Measurements from ENCODE around the gene CHCHD6. TPM values are rescaled to one million over a fixed set of nuclear protein-coding genes. Genes with fewer than 3 reads are reported as not detected.

CHCHD6 gene
- total RNA-seq, 1 experiment from 2014 or later: 35.8 TPM

DNA sequence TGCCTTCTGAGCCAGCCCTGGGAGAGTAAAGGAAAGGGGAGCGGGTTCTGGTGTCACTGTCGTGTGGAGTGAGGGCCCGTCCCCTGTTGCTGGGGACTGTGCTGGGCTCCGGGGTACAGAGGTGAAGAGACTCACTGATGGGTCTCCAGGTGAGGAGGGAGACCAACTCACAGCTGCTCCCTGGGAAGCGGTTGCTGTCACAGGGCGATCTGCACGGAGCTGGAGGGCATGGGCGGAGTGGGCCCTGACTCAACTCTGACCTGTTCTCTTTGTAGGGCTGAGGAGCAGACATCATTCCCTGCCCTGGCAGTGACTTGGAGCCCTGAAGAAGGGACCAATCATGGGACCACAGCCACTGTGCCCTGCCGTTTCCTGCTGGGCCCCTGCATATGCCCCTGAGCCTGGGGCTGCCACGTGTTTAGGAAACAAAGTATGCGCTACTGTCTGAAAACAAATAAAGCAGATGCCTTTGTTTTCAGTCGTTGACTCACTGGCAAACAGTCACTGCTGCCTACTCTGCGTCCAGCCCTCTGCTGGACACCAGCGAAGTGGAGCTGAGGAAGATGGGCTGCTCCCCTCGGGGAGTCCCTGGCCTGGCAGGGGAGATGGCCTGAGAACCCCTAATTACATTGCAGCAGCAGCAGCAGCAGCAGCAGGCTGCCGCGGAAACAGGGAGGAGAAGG, 256.0 kb downstream of the CHCHD6 start:
- peak; percentile 78 for DNase-seq (ENCODE audit: low spot score)

DNA sequence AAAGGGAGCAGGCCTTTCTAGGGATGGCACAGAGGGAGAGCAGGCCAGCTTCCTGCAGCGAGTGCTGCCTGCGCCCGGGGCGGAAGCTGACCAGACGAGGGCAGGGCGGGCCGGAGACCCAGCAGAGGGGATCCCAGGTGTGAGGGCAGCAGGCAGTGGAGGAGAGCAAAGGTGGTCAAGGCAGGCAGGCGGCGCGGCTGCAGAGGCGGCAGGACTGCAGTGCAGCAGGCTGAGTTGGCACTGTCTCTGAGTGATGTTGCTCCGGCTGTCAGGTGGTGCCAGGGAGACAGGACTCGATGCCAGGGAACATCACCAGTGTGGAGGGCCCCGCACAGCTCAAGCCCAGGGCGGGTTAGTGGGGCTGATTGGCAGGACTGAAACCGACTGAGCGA, 256.6 kb downstream of the CHCHD6 start:
- DNase-seq (ENCODE audit: low spot score): no peak

GRCh38 chr3:126961191-126961790, 257.3 kb downstream of the CHCHD6 start:
- peak; percentile 90 for DNase-seq (ENCODE audit: low spot score)

GRCh38 chr3:126961791-126962461, 257.9 kb downstream of the CHCHD6 start:
- no peak for DNase-seq (ENCODE audit: low spot score)

- no peak for DNase-seq (ENCODE audit: low spot score)
These were observed 258.7 kb downstream of the CHCHD6 start for GRCh38 chr3:126962756-126963155.

DNA sequence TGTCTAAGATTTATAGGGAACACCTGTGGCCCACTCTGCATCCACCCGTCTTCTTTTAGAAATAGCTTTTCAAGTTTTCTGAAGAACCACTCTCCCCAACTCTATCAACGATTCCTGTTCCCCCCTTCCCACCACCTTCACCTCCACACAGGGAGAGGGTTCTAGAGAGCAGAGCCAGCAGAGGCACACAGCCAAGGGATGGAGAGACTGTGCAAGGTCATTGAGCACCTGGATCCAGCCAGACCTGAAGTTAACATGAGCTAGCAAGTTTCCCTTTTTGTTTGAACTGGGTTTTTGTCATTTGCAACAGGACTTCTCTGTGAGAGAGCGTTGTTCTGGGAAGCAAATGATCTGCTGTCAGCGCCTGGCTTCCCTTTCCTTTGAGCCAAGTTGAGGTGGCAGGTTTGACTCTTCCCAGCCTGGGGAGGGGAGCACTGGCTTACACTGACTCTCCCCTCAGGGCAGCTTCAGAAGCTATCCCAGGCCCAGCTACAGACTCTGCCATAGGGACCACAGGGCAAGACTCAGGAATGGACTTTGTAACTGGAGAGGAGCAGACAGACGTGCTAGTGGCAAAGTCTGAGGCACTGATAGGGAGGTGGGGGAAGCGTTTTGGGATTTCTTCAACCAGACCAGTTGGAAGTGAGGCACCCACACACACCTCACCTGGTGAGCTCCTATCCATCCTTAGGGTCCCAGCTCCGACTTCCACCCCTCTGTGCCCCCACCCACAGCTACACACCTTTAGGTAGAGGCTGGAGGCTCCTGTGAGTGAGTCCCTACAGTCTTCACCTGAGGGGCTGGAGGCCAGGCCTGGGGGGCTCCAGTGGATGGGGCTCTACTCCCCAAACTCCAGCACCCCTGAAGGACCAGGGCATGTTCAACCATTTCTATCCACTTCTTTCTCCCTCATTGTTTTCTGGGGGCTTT, 259.5 kb downstream of the CHCHD6 start:
- no peak for DNase-seq (ENCODE audit: low spot score)

DNA sequence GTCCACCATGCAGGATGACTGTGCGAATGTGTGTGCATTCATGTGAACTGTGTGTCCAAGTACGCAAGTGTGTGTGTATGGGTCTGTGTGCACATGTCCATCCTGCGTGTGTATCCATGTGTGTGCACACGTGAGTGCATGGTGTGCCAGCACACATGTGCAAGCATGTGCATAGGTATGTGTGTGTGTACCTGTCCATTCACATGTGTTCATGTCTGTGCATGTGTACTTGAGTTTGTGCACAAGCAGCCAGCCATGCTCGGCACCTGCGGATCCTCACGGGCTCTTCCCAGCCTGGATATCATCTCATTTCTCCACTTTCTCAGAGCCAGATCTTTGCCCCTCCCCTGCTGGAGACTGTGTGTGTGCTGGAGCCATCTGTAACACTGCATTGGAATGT, 260.2 kb downstream of the CHCHD6 start:
- DNase-seq (ENCODE audit: low spot score): no peak

DNA sequence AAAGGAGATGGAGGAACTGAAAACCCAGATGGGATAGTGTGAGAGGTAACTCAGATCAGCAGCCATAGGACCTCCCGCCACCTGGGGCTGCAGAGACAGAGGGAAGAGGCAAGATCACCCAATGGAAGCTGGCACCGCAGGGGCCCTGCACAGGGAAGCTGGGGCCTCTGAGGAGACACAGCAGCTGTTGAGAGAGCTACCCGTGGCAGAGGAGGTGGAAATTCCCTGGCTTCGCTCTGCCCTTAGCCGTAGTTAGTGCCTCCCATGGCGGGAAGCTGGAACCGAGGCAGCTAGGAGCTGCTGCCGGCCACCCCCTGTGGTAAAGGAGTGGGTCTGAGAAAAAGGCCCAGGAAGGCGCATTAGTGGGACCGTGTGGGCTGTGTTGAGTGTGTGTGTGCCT, 260.9 kb downstream of the CHCHD6 start:
- DNase-seq (ENCODE audit: low spot score): no peak

- DNase-seq (ENCODE audit: low spot score): no peak
These were observed 261.6 kb downstream of the CHCHD6 start for GRCh38 chr3:126965526-126966080.

DNA sequence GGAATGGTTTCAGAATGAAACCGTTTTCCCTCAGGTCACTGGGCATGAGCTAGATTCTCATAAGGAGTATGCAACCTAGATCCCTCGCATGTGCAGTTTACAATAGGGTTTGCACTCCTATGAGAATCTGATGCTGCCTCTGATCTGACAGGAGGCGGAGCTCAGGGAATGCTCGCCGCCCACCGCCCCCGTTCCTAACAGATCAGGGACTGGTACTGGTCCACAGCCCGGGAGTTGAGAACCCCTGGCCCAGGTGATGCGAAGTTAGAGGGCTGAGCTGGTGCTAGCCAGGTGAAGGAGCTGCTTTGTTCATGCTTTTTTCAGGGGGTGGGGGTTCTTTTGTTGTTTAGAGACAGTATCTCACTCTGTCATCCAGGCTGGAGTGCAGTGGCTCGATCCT, 263.3 kb downstream of the CHCHD6 start:
- DNase-seq (ENCODE audit: low spot score): no peak

- no peak for DNase-seq (ENCODE audit: low spot score)
These were observed 264.7 kb downstream of the CHCHD6 start for GRCh38 chr3:126968391-126969390.

DNA sequence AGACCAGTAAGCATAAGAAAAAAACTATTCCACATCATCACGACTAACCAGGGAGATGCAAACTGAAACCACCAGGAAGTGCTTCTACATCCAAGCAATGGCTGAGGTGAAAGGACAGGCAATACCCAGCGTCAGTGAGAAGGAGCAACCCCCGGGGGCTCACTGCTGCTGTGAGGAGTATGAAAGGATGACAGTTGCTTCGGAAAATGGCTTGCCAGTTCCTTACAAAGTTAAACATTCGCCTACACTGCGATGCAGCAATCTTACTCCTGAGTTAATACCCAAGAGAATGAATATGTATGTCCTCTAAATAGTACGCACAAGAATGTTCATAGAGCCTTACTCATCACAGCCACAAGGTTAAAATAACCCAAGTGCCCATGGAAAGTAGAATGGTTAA, 265.5 kb downstream of the CHCHD6 start:
- no peak for DNase-seq (ENCODE audit: low spot score)

DNA sequence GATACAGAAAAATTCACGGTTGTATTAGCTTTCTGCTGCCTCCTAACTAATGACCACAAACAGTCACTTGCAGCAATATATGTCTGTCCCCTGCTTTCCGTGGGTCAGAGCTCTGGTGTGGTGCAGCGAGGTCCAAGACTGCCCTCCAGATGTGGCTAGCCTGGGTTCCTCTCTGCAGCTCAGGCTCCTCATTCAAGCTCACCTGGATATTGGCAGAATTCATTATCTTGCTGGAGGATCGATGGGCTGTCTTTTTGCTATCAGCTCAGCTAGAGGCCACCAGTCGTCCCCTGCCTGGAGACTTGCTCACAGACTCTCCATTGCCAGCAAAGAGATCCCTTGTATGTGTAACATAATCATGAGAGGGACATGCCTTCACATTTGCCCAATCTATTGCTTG, 266.1 kb downstream of the CHCHD6 start:
- no peak for DNase-seq (ENCODE audit: low spot score)

GRCh38 chr3:126970921-126971320, 266.9 kb downstream of the CHCHD6 start:
- no peak for DNase-seq (ENCODE audit: low spot score)

DNA sequence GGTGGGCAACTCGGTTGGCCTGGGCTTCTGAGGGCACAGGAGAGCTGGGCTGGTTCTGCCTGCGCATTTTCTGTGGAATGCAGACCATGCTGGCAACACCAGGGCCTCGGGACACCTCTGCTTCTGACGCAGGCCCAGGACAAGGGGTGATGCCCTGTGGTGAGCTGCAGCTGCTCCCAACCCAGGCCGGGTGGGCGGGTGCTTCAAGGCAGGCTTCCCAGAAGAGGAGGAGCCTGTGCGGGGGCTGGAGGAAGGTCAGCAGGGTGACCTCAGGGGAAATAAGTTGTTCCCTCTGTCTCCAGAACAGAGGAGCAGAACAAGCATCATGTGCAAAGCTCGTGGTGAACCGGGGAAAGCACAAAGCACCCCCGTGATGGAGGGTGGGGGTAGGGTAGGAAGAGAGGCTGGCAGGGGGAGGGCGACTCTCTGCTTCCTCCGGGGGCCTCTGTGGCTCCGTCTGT, 267.9 kb downstream of the CHCHD6 start:
- no peak for DNase-seq (ENCODE audit: low spot score)

DNA sequence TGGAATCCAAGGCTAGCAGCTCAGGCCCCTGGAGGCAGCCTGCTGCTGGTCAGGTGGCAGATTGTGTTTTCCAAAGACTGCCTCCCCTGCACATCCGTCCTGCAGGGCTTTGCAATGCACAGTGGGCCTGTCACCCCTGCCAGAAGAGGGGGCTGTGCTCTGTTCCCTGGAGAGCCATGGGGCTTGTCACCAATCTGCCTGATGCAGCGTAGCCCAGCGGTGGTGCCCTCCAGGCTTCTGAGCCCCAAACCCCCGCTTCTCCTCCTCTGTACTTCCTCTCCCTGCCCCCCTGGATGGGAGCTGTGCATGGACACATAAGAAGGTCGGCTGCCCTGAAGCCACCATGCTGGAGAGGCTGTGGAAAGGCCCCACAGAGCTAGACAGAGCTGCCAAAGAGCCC, 268.8 kb downstream of the CHCHD6 start:
- DNase-seq (ENCODE audit: low spot score): no peak

GRCh38 chr3:126973814-126974213, 269.8 kb downstream of the CHCHD6 start:
- no peak for DNase-seq (ENCODE audit: low spot score)

GRCh38 chr3:126974756-126975155, 270.7 kb downstream of the CHCHD6 start:
- DNase-seq (ENCODE audit: low spot score): no peak

GRCh38 chr3:126976906-126977305, 272.9 kb downstream of the CHCHD6 start:
- DNase-seq (ENCODE audit: low spot score): no peak

DNA sequence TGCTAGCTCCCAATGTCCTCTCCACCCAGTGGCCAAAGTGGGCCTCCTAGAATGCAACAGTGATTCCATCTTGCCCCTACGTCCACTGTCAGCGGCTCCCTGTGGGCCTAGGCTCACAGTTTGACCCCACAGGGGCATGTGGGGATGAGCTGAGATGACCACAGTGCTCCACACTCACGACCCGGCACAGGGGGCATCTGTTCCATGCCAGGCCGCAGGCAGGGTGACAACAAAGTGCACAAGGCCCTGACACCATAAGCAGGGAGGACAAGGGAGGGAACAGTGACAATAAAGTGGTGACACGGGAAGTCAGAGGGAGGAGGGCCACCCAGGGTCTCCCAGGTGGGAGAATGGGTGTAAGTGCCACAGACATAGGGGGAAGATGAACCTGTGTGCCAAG, 273.8 kb downstream of the CHCHD6 start:
- no peak for DNase-seq (ENCODE audit: low spot score)
